ENCODE measurements around the gene MIPEP.

MIPEP gene

DNA sequence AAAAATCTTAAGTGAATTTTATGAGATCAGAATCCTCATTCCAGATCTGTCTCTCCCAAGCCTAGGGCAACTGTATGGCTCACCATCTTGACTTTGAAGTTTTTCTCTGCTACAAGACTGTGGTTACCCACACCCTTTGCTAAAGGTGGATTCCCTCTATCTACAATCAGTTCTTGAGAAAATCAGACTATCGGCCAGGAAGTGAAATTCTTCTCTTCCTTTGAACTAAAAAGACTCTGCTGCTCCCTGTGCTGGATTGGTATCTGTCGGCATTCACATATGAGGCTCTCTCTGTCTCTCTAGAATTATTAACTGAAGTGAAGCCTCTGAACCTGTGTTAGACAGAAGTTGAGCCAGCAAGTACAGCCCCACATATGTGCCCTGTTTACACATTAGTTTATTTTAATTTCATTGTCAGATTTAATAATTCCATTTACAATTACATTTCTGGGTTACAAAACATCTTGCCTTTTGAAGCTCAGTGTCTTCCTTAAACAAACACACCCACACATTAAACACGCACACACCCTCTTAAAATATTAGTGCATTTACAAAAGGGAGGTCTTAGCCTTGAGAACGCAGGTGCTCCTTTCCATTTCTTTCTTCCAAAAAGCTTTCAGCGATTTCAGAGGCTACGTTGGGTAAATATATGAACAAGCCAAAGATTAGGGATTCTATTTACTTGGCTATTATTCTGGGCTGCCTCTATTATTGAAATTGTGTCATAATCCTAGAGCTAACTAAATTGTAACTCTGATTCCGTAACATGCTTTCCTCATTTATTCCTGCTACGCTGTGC, 145.7 kb downstream of the MIPEP start:
- no peak for TF ChIP-seq CTCF (IDR thresholded peaks at IDR 0.05)

GRCh38 chr13:23741879-23742510, 147.2 kb downstream of the MIPEP start:
- TF ChIP-seq CTCF (IDR thresholded peaks at IDR 0.05), result peak; percentile 38; the same call in 1 of the 2 replicates

GRCh38 chr13:23740002-23740401, 149.2 kb downstream of the MIPEP start:
- TF ChIP-seq CTCF (IDR thresholded peaks at IDR 0.05), result no peak

DNA sequence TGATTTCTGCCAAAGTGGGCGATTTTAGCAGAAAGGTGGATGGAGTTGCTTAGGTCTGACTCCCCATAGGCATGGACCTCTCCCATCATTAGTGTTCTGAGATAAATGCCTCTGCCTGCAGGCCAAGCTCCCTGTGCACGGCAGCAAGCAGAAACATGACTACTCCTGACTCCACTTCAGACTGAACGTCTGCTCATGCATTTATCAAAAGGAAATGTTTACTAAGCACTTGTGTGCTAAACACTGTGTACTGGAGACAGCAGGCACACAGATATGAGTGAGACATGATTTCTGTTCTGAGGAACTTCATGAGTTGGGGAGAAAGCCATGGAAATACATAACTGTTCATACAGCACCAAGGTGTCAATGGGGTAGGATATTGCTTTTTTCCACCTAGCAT, 149.6 kb downstream of the MIPEP start:
- TF ChIP-seq CTCF (IDR thresholded peaks at IDR 0.05), result no peak

DNA sequence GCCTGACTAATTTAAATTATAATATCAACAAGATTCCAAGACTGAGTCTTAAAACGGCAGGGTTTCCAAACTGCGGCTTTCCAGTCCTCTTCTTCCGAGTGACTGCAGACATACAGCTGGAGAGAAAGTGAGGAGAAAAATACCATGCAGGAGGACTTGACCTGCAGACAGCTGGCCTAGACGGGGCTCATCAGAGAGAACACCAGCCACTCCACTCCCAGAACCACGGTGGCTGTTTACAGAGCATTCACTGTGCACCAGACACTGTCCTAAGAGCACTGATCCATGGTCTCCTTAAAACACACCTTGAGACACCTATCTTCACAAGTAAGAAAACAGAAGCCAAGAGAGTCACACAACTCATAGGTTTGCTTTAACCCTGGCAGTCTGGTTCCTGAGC, 152.7 kb downstream of the MIPEP start:
- no peak for TF ChIP-seq CTCF (IDR thresholded peaks at IDR 0.05)

DNA sequence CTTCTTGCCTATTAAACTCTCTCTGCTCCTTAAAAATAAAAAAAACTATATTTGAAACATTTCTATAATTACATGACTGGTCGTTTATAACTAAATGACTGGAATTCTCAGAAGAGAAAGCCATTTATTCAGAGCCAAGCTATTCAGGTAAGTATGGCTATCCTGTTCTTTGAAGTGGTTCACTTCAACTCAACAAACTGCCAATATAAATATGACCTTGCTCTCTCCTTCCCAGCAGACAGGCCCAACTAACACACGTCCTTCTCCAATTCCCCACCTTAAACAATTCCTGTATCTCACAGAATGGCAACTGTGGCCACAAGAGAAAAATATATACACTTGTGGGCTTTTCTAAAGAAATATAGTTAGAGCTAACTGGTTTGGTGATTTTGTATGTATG, 153.9 kb downstream of the MIPEP start:
- TF ChIP-seq CTCF (IDR thresholded peaks at IDR 0.05), result no peak

GRCh38 chr13:23731709-23732108, 157.5 kb downstream of the MIPEP start:
- no peak for TF ChIP-seq CTCF (IDR thresholded peaks at IDR 0.05)

All from LNCAP (cell line).